Gastrocnemius medialis (tissue), 4 donors: ENCODE results near the gene OGFOD1. TPM values are rescaled to one million over a fixed set of nuclear protein-coding genes. Genes with fewer than 3 reads are reported as not detected.
A peak's percentile ranks its signal among the peaks of the same experiment; 100 is the strongest.

Experiments
- ATAC-seq, 2 donors: fragments of 150-250 bp; one replicate each; pipeline ENCODE4 v1.9.1; 2016
- DNase-seq, 2 donors: peaks; one replicate each; pipeline ENCODE4 v3.0.0-alpha.2; 2019
- H3K27ac ChIP-seq, 4 donors: fragments of 200-600 bp; sonication (generic); 1 replicate in 1 of 4; 2 replicates in 3 of 4; pipeline ENCODE4 v1.5.1; 2016 to 2018; ENCODE audit warnings: mild to moderate bottlenecking in 2 of 4, moderate library complexity in 1 of 4
- H3K27me3 ChIP-seq, 3 donors: fragments of 200-600 bp; sonication (generic) in 2 of 3; 1 replicate in 1 of 3; 2 replicates in 2 of 3; pipeline versions ENCODE4 v1.5.1 to v1.6.0; 2016 to 2019; ENCODE audit warnings: mild to moderate bottlenecking in 1 of 3, moderate library complexity in 1 of 3
- H3K36me3 ChIP-seq, 2 donors: fragments of 200-600 bp; sonication (generic) in 1 of 2; one replicate each; pipeline ENCODE4 v1.5.1; 2017 to 2018
- H3K4me1 ChIP-seq, 2 donors: fragments of 200-600 bp; sonication (generic) in 1 of 2; one replicate each; pipeline ENCODE4 v1.5.1; 2016 to 2017; ENCODE audit warnings: mild to moderate bottlenecking in 2 of 2
- H3K4me3 ChIP-seq, 4 donors: fragments of 200-600 bp; sonication (generic) in 3 of 4; 1 replicate in 1 of 4; 2 replicates in 3 of 4; pipeline ENCODE4 v1.5.1; 2016 to 2019; ENCODE audit warnings: mild to moderate bottlenecking in 2 of 4
- H3K9me3 ChIP-seq, 3 donors: fragments of 200-600 bp; sonication (generic) in 2 of 3; 1 replicate in 1 of 3; 2 replicates in 2 of 3; pipeline ENCODE4 v1.5.1; 2016 to 2019
- CTCF ChIP-seq, 5 experiments: fragments of 450-650 bp in 3 of 5; fragments of 200-600 bp in 2 of 5; sonication (generic) in 2 of 5; IDR thresholded peaks in 4 of 5; conservative IDR thresholded peaks in 1 of 5; 1 replicate in 4 of 5; 2 replicates in 1 of 5; pipeline ENCODE4 v1.5.1; 2016 to 2019; ENCODE audit warnings: antibody characterized with exemption in 5 of 5, mild to moderate bottlenecking in 3 of 5, moderate library complexity in 3 of 5
- POLR2A ChIP-seq, 2 donors: fragments of 450-650 bp; IDR thresholded peaks; one replicate each; pipeline ENCODE4 v1.6.1; 2017; ENCODE audit warnings: antibody characterized with exemption in 2 of 2, mild to moderate bottlenecking in 2 of 2, moderate library complexity in 2 of 2
- in situ Hi-C, 4 donors: fragments of 200-750 bp; cut with MboI; loops; one replicate each; pipeline versions ENCODE4 v1.15.0 to v1.8.0; 2017; ENCODE audit warnings: low sequenced_read_pairs in 4 of 4
- intact Hi-C: fragments of 100-400 bp; cut with DNase I; formaldehyde crosslinking; loops from one replicate; pipeline ENCODE4 v1.15.1; 2023; ENCODE audit warnings: low total_unique reads
- total RNA-seq, 4 donors: library from RNA; depleted of rRNA; stranded (reverse); fragments of >200 nt; gene quantifications; one replicate each; pipeline versions ENCODE4 v1.1.0 to v1.2.3, GENCODE V29; 2016

OGFOD1 gene
- total RNA-seq, 4 donors from 2014 or later, result 86.1 to 115 (median 92.9) TPM

GRCh38 chr16:56450275-56450985 lies 924 bp upstream of the OGFOD1 start:
- Histone ChIP-seq H3K36me3 (peaks cover 0 to 35% of the 10 kb centered on the region in 2 donors), H3K9me3 (no peaks in the 10 kb centered on the region), H3K27me3 (no peaks in the 10 kb centered on the region), H3K27ac (peak overlapping the region; percentile 85 to 96 (median 94)), H3K4me1 (peaks cover 34 to 36% of the 10 kb centered on the region in 2 donors), H3K4me3 (peak overlapping the region; percentile 87 to 99 (median 92))
- DNase-seq (no peak), ATAC-seq (peak in 1 of 2 donors; percentile 15)
- intact Hi-C loops, result loop anchor here (5.0 kb wide), 1 partner anchor 1012 kb away; the partner anchor contains the start of gene POLR2C
- no peak for TF ChIP-seq POLR2A (IDR thresholded peaks at IDR 0.05)
- TF ChIP-seq CTCF (IDR thresholded peaks at IDR 0.05 in 4 of 5, conservative IDR thresholded peaks at IDR 0.05 in 1 of 5), result no peak
- in situ Hi-C loops, result no loop called here

GRCh38 chr16:56451753-56452689 lies 667 bp downstream of the OGFOD1 start:
- peak; percentile 72 to 83 for DNase-seq
- Histone ChIP-seq H3K9me3 (no peaks in the 10 kb centered on the region), H3K27ac (peak overlapping the region; percentile 85 to 96 (median 94)), H3K4me3 (peak overlapping the region; percentile 87 to 99 (median 92)), H3K27me3 (no peaks in the 10 kb centered on the region), H3K4me1 (peaks cover 34 to 36% of the 10 kb centered on the region in 2 donors), H3K36me3 (peaks cover 0 to 40% of the 10 kb centered on the region in 2 donors)
- intact Hi-C loops (loop anchor here (1.0 to 5.0 kb wide), 3 partner anchors 27 to 1010 kb away; partner anchors contain the start of genes AMFR and POLR2C), in situ Hi-C loops (no loop called here)
- peak; percentile 80 to 84 for ATAC-seq
- TF ChIP-seq POLR2A (IDR thresholded peaks at IDR 0.05) (peak in 1 of 2 donors; percentile 35), CTCF (IDR thresholded peaks at IDR 0.05 in 4 of 5, conservative IDR thresholded peaks at IDR 0.05 in 1 of 5) (no peak)

GRCh38 chr16:56457927-56458470 lies 6.6 kb downstream of the OGFOD1 start:
- no peaks in the 10 kb centered on the region for H3K27me3 ChIP-seq
- H3K9me3 ChIP-seq, result no peaks in the 10 kb centered on the region
- TF ChIP-seq POLR2A (IDR thresholded peaks at IDR 0.05) (no peak), CTCF (IDR thresholded peaks at IDR 0.05 in 4 of 5, conservative IDR thresholded peaks at IDR 0.05 in 1 of 5) (no peak)
- H3K27ac ChIP-seq, result no peak overlapping the region
- no peak for ATAC-seq
- intact Hi-C loops (no loop called here), in situ Hi-C loops (no loop called here)
- peaks cover 4 to 93% of the 10 kb centered on the region in 2 donors for H3K36me3 ChIP-seq
- H3K4me1 ChIP-seq, result peaks cover 5 to 7% of the 10 kb centered on the region in 2 donors
- no peak for DNase-seq
- H3K4me3 ChIP-seq, result no peak overlapping the region

GRCh38 chr16:56460101-56460500 lies 8.7 kb downstream of the OGFOD1 start:
- intact Hi-C loops (no loop called here), in situ Hi-C loops (no loop called here)
- Histone ChIP-seq H3K27ac (no peak overlapping the region), H3K4me1 (no peaks in the 10 kb centered on the region), H3K9me3 (no peaks in the 10 kb centered on the region), H3K36me3 (peaks cover 4 to 93% of the 10 kb centered on the region in 2 donors), H3K27me3 (no peaks in the 10 kb centered on the region), H3K4me3 (no peak overlapping the region)
- TF ChIP-seq CTCF (IDR thresholded peaks at IDR 0.05 in 4 of 5, conservative IDR thresholded peaks at IDR 0.05 in 1 of 5), result no peak
- TF ChIP-seq POLR2A (IDR thresholded peaks at IDR 0.05), result no peak
- no peak for ATAC-seq
- DNase-seq, result no peak
